HG03159 (cell line): ENCODE measurements around the gene HK1.
"Not testable (repeated sequence)": the region's sequence is repeated elsewhere in the genome, so short reads cannot be mapped to it uniquely, and the experiment has no call there.

ENCODE experiments used
- ATAC-seq: cut with Tn5 transposase; IDR thresholded peaks from one replicate; pipeline ENCODE4 v1.9.1; 2021; ENCODE audit warnings: mild to moderate bottlenecking, moderate library complexity; ENCODE audit not compliant: unreplicated experiment

The HK1 gene

DNA sequence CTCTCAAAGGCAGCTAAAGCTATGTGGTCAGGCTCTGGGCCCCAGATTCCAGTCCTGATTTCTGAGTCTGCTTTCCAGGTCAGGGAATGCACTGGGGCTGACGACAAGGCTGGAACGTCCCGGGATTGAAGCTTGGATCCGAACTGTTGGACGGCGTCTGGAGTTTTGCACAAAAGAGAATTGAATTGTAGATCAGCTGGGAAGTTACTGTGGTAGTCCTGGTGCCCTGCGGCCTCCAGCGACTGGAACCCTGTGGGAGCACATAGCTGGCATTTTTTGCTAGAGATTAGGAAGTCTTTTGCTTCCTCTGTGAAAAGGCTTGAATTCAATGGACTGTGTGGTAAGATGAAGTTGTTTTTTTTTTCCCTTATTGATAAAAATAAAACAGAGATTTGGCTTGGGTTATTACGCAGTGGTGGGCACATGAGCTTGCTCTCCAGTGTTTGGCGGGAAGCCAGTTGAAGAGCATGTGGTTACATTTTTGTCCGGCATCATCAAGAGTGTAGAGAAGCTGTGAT lies at the start of gene HK1:
HK1 (plus strand) TSS at position 51 of the 518 bp plus-strand sequence.
- no peak for ATAC-seq

GRCh38 chr10:69229616-69229916 lies 48.7 kb upstream of the HK1 start:
- no peak for ATAC-seq

DNA sequence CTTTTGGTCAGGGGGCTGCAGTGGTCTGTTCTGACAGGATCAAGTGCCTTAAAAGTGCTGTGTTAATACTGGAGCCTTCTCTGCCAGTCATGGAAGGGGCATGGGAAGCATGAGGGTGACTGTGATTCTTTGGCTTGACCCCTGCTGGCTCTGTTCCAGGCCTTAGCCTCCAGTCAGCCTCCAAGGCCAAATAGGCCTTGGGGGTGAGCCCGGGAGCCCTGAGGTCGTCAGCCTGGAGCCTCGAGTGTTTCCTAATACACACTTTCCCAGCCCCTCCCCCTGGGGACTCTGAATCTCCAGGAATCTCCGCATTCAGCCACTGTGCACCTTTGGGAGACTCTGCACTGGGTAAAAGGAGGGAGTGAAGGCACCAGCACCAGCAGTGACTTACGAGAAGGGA lies 48.2 kb upstream of the HK1 start:
- ATAC-seq: no peak

DNA sequence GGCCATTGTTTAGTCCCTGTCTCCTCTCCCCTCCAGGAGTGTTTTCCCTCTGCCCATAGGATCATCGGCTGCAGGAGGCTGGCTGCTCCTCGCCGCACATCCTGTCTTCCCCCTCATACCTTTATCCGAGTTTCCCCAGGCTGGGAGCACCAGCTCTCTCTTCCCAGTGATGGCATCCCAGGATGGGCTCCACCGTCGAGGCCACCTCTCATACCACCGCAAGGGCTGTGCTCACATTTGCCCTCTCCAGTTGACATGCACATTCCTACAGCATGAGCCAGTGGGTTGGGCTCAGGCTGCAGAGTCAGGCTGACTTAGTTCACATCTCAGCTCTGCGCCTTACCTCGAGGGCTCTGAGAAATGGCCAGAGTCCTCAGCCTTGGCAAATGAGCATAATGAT lies 46.0 kb upstream of the HK1 start:
- ATAC-seq: no peak

DNA sequence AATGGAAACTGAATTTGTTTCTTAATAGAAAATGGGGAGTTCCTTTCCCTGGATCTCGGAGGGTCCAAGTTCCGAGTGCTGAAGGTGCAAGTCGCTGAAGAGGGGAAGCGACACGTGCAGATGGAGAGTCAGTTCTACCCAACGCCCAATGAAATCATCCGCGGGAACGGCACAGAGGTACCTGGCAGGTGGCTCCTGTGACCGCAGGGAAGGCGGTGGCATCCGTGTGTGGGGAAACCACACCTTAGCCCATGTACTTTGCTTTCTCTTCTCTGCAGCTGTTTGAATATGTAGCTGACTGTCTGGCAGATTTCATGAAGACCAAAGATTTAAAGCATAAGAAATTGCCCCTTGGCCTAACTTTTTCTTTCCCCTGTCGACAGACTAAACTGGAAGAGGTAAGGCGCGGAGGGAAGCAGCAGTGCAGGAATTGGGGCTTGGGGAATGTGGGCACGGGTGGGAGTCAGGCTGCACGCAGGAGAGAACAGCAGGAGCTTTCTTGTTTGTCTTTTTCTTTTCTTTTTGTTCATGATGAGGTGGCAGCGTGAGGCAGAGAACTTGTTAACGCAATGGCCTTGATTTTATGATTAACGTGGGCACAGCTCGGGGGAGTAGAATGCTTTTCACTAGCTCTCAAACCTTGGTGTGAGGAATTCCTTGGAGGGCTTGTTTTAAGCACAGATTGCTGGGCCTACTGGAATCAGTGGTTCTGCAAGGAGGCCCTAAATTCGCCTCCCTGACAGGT lies 45.4 kb upstream of the HK1 start:
- ATAC-seq: no peak

DNA sequence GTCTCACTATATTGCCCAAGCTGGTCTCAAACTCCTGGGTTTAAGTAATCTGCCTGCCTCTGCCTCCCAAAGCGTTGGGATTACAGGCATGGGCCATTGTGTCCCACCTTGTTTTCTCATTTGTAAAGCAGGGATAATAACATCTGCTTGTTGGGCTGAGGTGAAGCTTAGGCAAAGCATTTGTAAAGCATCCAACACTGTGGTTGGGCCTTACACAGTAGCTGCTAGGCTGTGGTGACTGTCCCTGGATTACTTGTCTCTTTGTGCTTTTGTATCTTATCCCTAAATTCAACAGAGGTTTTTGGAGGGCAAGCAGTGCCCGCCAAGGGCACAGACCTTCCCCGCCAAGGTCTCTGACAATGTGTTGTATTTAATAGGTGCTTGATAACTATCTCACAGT lies 43.8 kb upstream of the HK1 start:
- no peak for ATAC-seq

GRCh38 chr10:69237528-69238159 lies 40.7 kb upstream of the HK1 start:
- ATAC-seq: peak; percentile 87

- no peak for ATAC-seq
Measured at GRCh38 chr10:69239136-69239535, 39.2 kb upstream of the HK1 start.

GRCh38 chr10:69239816-69240434 lies 38.4 kb upstream of the HK1 start:
- no peak for ATAC-seq

GRCh38 chr10:69240455-69240854 lies 37.8 kb upstream of the HK1 start:
- ATAC-seq: no peak

DNA sequence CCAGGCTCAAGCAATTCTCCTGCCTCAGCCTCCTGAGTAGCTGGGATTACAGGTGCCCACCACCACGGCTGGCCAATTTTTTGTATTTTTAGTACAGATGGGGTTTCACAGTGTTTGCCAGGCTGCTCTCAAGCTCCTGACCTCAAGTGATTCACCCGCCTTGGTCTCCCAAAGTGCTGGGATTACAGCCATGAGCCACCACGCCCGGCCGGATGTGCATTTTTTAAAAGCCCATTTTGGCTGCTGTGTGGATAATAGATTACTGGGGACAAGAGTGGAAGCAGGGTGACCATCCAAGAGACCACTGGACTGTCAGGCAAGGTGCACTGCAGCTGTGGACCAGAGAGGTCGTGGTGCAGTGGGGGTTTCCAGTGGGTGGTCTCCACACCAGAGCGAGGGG lies 36.7 kb upstream of the HK1 start:
- ATAC-seq: no peak

GRCh38 chr10:69242040-69242851 lies 36.0 kb upstream of the HK1 start:
- no peak for ATAC-seq

GRCh38 chr10:69242852-69243212 lies 35.5 kb upstream of the HK1 start:
- no peak for ATAC-seq

DNA sequence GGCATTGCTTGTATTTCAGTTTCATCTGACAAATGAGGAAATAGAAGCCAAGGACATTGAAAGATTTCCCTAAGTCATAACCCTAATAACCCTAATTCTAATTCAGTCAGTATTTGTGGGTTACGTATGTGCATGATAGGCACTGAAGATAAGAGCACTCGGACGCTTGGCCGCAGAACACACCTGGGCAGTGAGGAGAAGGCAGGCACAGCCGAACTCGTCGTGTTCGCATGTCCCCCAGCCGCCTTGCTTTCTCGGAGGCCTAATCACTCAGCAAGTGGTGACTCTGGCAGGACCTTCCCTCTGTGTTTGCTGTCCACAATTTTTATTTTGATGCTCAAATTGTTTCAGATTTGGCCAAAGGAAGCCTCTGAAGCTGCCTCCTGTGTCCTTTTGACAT lies 34.5 kb upstream of the HK1 start:
- ATAC-seq: no peak

DNA sequence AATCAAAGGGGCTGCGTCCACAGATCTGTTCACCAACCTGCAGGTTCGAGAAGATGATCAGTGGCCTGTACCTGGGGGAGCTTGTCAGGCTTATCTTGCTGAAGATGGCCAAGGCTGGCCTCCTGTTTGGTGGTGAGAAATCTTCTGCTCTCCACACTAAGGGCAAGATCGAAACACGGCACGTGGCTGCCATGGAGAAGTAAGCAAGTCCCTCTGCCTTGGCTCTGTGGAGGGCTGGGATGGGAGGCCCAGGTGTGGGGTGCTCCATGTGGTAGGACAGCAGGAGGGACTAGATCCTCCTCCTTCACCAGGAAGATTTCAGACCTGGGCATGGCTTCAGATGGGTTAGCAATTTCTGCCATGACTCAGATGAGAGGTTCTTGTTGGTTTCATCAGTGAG lies 32.3 kb upstream of the HK1 start:
- ATAC-seq: no peak

- ATAC-seq: no peak
Measured at GRCh38 chr10:69246581-69247312, 31.5 kb upstream of the HK1 start.

- no peak for ATAC-seq
Measured at GRCh38 chr10:69247313-69247710, 31.0 kb upstream of the HK1 start.

- no peak for ATAC-seq
Measured at GRCh38 chr10:69248117-69248730, 30.1 kb upstream of the HK1 start.

DNA sequence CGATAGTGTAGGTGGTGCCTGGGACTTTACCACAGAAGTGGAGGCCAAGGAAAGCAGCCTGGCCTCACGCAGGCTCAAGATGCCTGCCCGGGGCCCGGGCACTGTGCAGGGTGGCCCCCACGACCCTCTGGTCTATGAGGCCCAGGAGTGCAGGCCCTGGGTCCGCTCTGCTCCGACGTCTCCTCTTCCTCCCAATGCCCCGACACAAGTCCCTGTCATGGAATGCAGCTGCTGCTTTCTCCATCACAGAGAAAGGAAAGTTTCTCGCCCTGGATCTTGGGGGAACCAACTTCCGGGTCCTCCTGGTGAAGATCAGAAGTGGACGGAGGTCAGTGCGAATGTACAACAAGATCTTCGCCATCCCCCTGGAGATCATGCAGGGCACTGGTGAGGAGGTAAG lies 28.3 kb upstream of the HK1 start:
- ATAC-seq: no peak

DNA sequence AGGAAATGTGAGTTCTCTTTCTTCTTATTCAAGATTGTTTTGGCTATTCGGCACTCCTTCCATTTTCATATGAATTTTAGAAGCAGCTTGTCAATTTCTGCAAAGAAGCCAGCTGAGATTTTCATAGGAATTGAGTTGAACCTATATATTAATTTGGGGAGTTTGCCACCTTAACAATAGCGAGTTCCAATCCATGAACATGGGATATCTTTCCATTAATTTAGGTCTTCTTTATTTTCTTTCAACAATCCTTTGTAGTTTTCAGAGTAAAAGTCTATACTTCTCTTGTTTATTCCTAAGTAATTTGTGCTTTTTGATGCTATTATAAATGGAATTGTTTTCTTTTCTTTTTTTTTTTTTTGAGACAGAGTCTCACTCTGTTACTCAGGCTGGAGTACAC lies 26.9 kb upstream of the HK1 start:
- not testable (repeated sequence) for ATAC-seq
